Heart right ventricle (tissue), 16 donors: ENCODE data around the gene ROR2. TPM values are rescaled to one million over a fixed set of nuclear protein-coding genes. Genes with fewer than 3 reads are reported as not detected.
"Not testable (repeated sequence)": the region's sequence is repeated elsewhere in the genome, so short reads cannot be mapped to it uniquely, and the experiment has no call there.

Source experiments
- ATAC-seq, 8 donors: fragments of 200-7000 bp; cut with Tn5 transposase; one replicate each; pipeline ENCODE4 v1.9.1; 2020; ENCODE audit warnings: mild to moderate bottlenecking in 8 of 8, moderate library complexity in 8 of 8, moderate number of reproducible peaks in 1 of 8
- DNase-seq, 2 donors: peaks; one replicate each; pipeline ENCODE4 v3.0.0-alpha.2; 2020
- H3K27ac ChIP-seq, 10 donors: fragments of 200-600 bp; sonication (generic) in 2 of 10; one replicate each; pipeline versions ENCODE4 v1.5.0 to v1.8.0; 2020 to 2022; ENCODE audit warnings: mild to moderate bottlenecking in 3 of 10
- H3K27me3 ChIP-seq, 7 donors: fragments of 200-600 bp; one replicate each; pipeline ENCODE4 v1.8.0; 2021 to 2022; ENCODE audit warnings: mild to moderate bottlenecking in 2 of 7
- H3K36me3 ChIP-seq, 9 donors: fragments of 200-600 bp; sonication (generic) in 1 of 9; one replicate each; pipeline versions ENCODE4 v1.5.0 to v1.8.0; 2020 to 2022; ENCODE audit warnings: mild to moderate bottlenecking in 2 of 9
- H3K4me1 ChIP-seq, 9 donors: fragments of 200-600 bp; sonication (generic) in 1 of 9; one replicate each; pipeline versions ENCODE4 v1.5.0 to v1.8.0; 2020 to 2022; ENCODE audit warnings: mild to moderate bottlenecking in 4 of 9
- H3K4me3 ChIP-seq, 10 donors: fragments of 200-600 bp; sonication (generic) in 2 of 10; one replicate each; pipeline versions ENCODE4 v1.5.0 to v1.8.0; 2020 to 2022; ENCODE audit warnings: mild to moderate bottlenecking in 7 of 10, moderate library complexity in 2 of 10
- H3K9me3 ChIP-seq, 11 donors: fragments of 200-600 bp in 10 of 11; sonication (generic) in 2 of 11; one replicate each; pipeline versions ENCODE4 v1.5.0 to v1.8.0; 2013 to 2022; ENCODE audit warnings: mild to moderate bottlenecking in 2 of 11, control low read depth in 1 of 11, moderate library complexity in 1 of 11
- CTCF ChIP-seq, 9 donors: fragments of 200-600 bp; sonication (generic) in 2 of 9; IDR thresholded peaks; one replicate each; pipeline versions ENCODE4 v1.5.0 to v1.8.0; 2021 to 2022; ENCODE audit warnings: antibody characterized with exemption in 9 of 9, mild to moderate bottlenecking in 5 of 9, moderate library complexity in 1 of 9
- WGBS, 2 donors: extraction: QIAGEN DNeasy Blood & Tissue Kit; methylation state at CpG; one replicate each; pipeline ENCODE4 v1.1.7; 2013; ENCODE audit warnings: inconsistent platforms in 1 of 2; 5-methylcytosine and 5-hydroxymethylcytosine counted together
- intact Hi-C, 10 donors: fragments of 100-400 bp; cut with DNase I; formaldehyde crosslinking; loops; one replicate each; pipeline versions ENCODE4 v1.11.1 to v1.14.2; 2022
- polyA plus RNA-seq, 2 donors: library from polyadenylated mRNA; stranded (reverse); fragments of 200-250 nt; gene quantifications; one replicate each; pipeline ENCODE4 v1.2.3, GENCODE V29; 2013
- total RNA-seq, 10 donors: library from RNA; stranded (reverse); fragmentation: NEBNext Ultra II Directional in 3 of 10; extraction: Animal tissue kit (Norgen Biotek cat#: 25700) in 3 of 10; gene quantifications; one replicate each; pipeline versions ENCODE4 v1.2.1 to v1.2.4, GENCODE V29; 2021 to 2023
- donor health status: Arrhythmogenic right ventricular cardiomyopathy.
- donor health status: ischemic (EF 13 %, LVEDD 7.1; RV severe dilation, severe dysfunction).
- donor health status: healthy with polysubstance abuse.
- donor health status: DM: no; HTN: yes; CAD: no.
- donor health status: DM: no; HTN: no; CAD: no.
- donor health status: ischemic (EF 25% LVEDD 6.9; RV normal size, moderate dysfunction).
- donor health status: ischemic (EF 25% LVEDD 5.7; RV mildly dilated, moderate dysfunction).
- donor health status: healthy.
- donor health status: DM: yes; HTN: yes; CAD: no.
- donor health status: Ischemic cardiomyopathy.
- donor health status: ischemic (EF 35%, LVEDD 5.7; RV mildly dilated, moderate dysfunction).
- donor health status: nonischemic (EF 11% LVEDD 7.7; RV severe dilation, severe dysfunction).
- donor health status: DM: yes; HTN: yes; CAD: no.
- donor health status: PGD.
- donor health status: ischemic (EF 29% LVEDD 5.4; RV normal size, mild dysfunction).
- donor health status: nonischemic (EF 23%, LVEDD 6.1; RV moderate dilation, normal function).

ROR2 gene
- total and polyA plus RNA-seq, 12 donors, result 0.11 to 1.4 (median 0.47) TPM

- ATAC-seq, result no peak
- H3K4me3 ChIP-seq, result no peak overlapping the region
- H3K27ac ChIP-seq, result no peak overlapping the region
- DNase-seq, result no peak
- WGBS, 2 donors, result 65 to 67% methylated on average over 12 of the region's 12 CpGs
- no peaks in the 10 kb centered on the region for H3K36me3 ChIP-seq
- no peak for TF ChIP-seq CTCF (IDR thresholded peaks at IDR 0.05)
- intact Hi-C loops, result no loop called here
- H3K4me1 ChIP-seq, result no peaks in the 10 kb centered on the region
- H3K27me3 ChIP-seq, result peaks cover 0 to 15% (median 0%) of the 10 kb centered on the region in 7 donors
- H3K9me3 ChIP-seq, result no peaks in the 10 kb centered on the region
Observed at GRCh38 chr9:91800473-91801030, 149.5 kb downstream of the ROR2 start.

- no peak for TF ChIP-seq CTCF (IDR thresholded peaks at IDR 0.05)
- no peak for ATAC-seq
- Histone ChIP-seq H3K36me3 (no peaks in the 10 kb centered on the region), H3K4me3 (no peak overlapping the region), H3K9me3 (no peaks in the 10 kb centered on the region), H3K27ac (no peak overlapping the region), H3K4me1 (no peaks in the 10 kb centered on the region), H3K27me3 (peaks cover 0 to 15% (median 0%) of the 10 kb centered on the region in 7 donors)
- WGBS, 2 donors, result 86 to 93% methylated on average over 10 of the region's 10 CpGs
- intact Hi-C loops, result no loop called here
- DNase-seq, result no peak
Observed at GRCh38 chr9:91799113-91799744, 150.8 kb downstream of the ROR2 start.

- ATAC-seq, H3K4me3 ChIP-seq, H3K36me3 ChIP-seq, intact Hi-C loops, DNase-seq, H3K27ac ChIP-seq, H3K4me1 ChIP-seq, H3K9me3 ChIP-seq: not testable (repeated sequence)
- 83 to 89% methylated on average over 14 of the region's 14 CpGs for WGBS, 2 donors
- peaks cover 0 to 15% (median 0%) of the 10 kb centered on the region in 7 donors for H3K27me3 ChIP-seq
Observed at GRCh38 chr9:91798273-91799112, 151.5 kb downstream of the ROR2 start.

- H3K36me3 ChIP-seq, intact Hi-C loops, ATAC-seq, H3K27ac ChIP-seq, H3K9me3 ChIP-seq, H3K4me1 ChIP-seq, DNase-seq, H3K4me3 ChIP-seq: not testable (repeated sequence)
- H3K27me3 ChIP-seq, result peaks cover 0 to 15% (median 0%) of the 10 kb centered on the region in 7 donors
- 88% methylated on average over 1 of the region's 2 CpGs; no CpG with 5 or more reads in 1 of the 2 donors for WGBS, 2 donors
Observed at GRCh38 chr9:91797517-91797916, 152.5 kb downstream of the ROR2 start.

GRCh38 chr9:91796516-91796915, 153.5 kb downstream of the ROR2 start:
- DNase-seq, H3K4me1 ChIP-seq, H3K27ac ChIP-seq, H3K4me3 ChIP-seq, H3K9me3 ChIP-seq, H3K36me3 ChIP-seq, intact Hi-C loops, ATAC-seq: not testable (repeated sequence)
- H3K27me3 ChIP-seq, result peaks cover 0 to 14% (median 0%) of the 10 kb centered on the region in 7 donors
- WGBS, 2 donors, result 91 to 97% methylated on average over 4 of the region's 4 CpGs
